A549 (cell line): ENCODE measurements around the gene IPO11.

Experiments used
- BCL3 ChIP-seq: fragments of >200 bp; sonication (Bioruptor Twin); formaldehyde crosslinking; IDR thresholded peaks from 3 replicates; pipeline ENCODE4 v1.6.1; 2016
- CHD4 ChIP-seq: fragments of 200-600 bp; sonication (generic); IDR thresholded peaks from 2 replicates; pipeline ENCODE4 v1.6.1; 2016; ENCODE audit warnings: antibody characterized with exemption, mild to moderate bottlenecking, borderline replicate concordance
- MAZ ChIP-seq: fragments of 150-350 bp; IDR thresholded peaks from 2 replicates; pipeline ENCODE4 v1.6.1; 2014; ENCODE audit warnings: antibody characterized with exemption, low read depth, low read length, borderline replicate concordance
- POLR2A ChIP-seq: IDR thresholded peaks from 2 replicates; pipeline ENCODE4 v1.6.1; 2012; ENCODE audit warnings: mild to moderate bottlenecking, low read length
- RAD21 ChIP-seq, 2 experiments: fragments of >200 bp in 1 of 2; sonication (Bioruptor Twin) in 1 of 2; formaldehyde crosslinking in 1 of 2; IDR thresholded peaks in 1 of 2; conservative IDR thresholded peaks in 1 of 2; 2 replicates in 1 of 2; 3 replicates in 1 of 2; pipeline ENCODE4 v1.6.1; 2012 to 2018; ENCODE audit warnings: inconsistent platforms in 1 of 2
- TF ChIP-seq, protein P1 (sequence below): fragments of >200 bp; sonication (Bioruptor Twin); formaldehyde crosslinking; IDR thresholded peaks from 3 replicates; pipeline ENCODE4 v1.5.1; 2016

- no peak for TF ChIP-seq BCL3
- no peak for TF ChIP-seq MAZ
- TF ChIP-seq POLR2A = no peak
- TF ChIP-seq, protein P1, sequence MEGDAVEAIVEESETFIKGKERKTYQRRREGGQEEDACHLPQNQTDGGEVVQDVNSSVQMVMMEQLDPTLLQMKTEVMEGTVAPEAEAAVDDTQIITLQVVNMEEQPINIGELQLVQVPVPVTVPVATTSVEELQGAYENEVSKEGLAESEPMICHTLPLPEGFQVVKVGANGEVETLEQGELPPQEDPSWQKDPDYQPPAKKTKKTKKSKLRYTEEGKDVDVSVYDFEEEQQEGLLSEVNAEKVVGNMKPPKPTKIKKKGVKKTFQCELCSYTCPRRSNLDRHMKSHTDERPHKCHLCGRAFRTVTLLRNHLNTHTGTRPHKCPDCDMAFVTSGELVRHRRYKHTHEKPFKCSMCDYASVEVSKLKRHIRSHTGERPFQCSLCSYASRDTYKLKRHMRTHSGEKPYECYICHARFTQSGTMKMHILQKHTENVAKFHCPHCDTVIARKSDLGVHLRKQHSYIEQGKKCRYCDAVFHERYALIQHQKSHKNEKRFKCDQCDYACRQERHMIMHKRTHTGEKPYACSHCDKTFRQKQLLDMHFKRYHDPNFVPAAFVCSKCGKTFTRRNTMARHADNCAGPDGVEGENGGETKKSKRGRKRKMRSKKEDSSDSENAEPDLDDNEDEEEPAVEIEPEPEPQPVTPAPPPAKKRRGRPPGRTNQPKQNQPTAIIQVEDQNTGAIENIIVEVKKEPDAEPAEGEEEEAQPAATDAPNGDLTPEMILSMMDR = no peak
- TF ChIP-seq RAD21 (conservative IDR thresholded peaks at IDR 0.05 in 1 of 2, IDR thresholded peaks at IDR 0.05 in 1 of 2) = no peak
- no peak for TF ChIP-seq CHD4
Observed at GRCh38 chr5:62483556-62483955, 71.0 kb downstream of the IPO11 start.
